ENCODE data around the gene MSL2.
"Not testable (repeated sequence)": the region's sequence is repeated elsewhere in the genome, so short reads cannot be mapped to it uniquely, and the experiment has no call there.

The MSL2 gene

DNA sequence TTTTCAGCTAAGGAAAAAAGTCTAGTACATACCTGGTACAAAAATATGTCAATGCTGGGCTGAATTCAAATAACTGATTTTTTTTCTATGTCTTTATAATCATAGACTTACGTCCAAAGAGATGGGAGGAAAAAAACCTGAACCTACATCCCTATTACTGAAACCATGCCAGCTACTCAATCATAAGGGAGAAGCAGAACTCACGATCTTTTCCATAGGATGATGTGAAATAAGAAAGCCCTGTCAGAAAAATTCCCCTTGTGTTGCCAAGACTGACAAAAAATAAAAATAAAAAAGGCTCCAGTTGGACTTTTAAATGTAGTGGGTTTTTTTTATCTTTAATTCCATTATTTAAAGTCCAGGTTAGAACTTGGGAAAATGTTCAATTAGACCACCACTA is 3.3 kb downstream of the MSL2 start:
- no peak for DNase-seq (ENCODE audit: low read depth in 2 of 2)

DNA sequence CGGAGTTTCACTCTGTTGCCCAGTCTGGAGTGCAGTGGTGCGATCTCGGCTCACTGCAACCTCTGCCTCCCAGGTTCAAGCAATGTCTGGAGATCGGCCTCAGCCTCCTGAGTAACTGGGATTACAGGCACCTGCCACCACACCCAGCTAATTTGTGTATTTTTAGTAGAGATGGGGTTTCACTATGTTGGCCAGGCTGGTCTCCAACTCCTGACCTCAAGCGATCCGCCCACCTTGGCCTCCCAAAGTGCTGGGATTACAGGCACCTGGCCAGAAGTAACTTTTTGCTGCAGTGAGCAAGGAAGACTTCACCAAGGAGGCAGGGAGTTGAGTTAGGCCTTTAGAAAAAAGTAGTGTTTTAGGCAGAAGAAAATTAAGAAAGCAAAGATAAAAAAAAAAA is 3.9 kb downstream of the MSL2 start:
- not testable (repeated sequence) for DNase-seq (ENCODE audit: low read depth in 2 of 2)

DNA sequence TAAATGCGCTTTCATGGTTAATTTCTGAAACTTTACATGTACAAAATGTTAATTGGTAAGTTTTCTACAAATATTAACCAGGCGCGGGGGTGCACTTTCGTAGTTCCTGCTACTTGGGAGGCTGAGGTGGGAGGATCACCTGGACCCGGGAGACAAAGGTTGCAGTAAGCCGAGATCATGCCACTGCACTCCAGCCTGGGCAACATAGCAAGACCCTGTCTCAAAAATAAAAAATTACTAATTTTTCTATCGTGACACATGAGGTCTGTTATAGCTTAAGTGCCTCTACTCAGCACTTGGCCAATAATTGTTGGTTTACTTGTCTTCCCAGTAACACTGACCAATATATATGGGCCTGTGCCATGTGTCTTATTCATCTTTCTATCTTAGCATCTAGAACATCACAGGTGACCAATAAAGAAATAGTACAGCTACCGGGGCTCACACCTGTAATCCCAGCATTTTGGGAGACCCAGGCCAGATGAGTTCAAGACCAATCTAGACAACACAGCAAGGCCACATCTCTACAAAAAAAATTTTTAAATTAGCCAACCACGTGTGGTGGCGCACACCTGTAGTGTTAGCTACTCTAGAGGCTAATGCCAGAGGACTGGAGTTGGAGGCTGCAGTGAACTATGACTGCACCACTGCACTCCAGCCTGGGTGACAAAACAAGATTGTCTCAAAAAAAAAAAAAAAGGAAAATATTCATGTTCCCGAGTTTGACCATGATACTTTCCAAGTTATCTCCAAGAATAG is 6.1 kb downstream of the MSL2 start:
- DNase-seq (ENCODE audit: low read depth in 2 of 2): no peak

DNA sequence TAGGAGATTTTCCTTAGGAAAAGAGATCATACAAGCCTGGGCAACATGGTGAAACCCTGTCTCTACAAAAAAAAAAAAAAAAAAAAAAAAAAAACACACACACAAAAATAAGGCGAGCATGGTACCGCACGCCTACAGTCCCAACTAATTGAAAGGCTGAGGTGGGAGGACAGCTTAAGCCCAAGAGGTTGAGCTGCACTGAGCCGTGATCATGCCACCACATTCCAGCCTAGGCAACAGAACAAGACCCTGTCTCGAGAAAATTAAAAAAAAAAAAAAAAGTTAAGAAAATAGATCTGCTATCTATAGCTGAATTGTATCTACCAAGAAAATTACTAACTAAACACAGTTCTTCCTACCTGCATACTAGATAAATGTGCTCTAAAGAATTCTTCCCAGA is 7.1 kb downstream of the MSL2 start:
- no peak for DNase-seq (ENCODE audit: low read depth in 2 of 2)

DNA sequence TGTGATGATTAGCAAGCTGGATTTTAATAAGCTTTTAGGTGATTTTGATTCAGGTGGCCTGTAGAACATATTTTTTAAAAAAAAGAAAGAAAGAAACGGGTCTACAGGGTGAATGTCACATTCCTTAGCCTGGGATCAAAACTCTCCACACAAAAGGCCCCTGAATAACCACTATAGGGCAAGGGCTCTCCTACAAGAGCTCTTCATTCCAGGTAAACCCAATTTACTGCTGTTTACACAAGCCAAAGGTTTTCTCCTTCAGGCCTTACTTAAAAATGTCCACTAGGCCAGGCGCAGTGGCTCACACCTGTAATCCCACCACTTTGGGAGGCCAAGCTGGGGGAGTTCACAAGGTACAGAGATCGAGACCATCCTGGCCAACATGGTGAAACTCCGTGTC is 8.3 kb downstream of the MSL2 start:
- no peak for DNase-seq (ENCODE audit: low read depth in 2 of 2)

DNA sequence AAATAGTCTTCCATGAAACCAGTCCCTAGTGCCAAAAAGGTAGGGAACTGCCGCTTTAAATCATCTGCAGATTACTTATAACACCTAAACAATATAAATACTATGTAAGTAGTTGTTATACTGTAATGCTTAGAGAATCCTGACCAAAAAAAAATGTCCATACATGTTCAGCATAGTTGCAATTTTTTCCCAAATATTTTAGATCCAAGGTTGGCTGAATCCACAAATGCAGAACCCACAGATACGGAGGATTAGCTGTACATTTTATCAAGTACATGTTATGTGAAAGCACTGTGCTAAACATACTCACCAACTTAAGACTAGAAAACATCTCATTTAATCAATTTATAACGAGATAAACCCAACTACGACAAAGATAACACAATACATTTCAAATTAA is 9.3 kb downstream of the MSL2 start:
- no peak for DNase-seq (ENCODE audit: low read depth in 2 of 2)

DNA sequence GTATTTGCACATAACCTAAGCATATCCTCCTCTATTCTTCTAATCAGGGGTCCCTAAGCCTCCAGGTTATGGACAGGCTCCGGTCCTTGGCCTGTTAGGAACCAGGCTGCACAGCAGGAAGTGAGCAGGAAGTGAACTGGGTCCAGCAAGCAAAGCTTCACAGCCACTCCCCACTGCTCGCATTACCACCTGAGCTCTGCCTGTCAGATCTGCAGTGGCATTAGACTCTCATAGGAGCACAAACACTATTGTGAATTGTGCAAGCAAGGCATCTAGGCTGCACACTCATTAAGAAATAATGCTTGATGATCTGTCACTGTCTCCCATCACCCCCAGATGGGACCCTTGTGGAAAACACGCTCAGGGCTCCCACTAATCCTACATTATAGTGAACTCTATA is 9.8 kb downstream of the MSL2 start:
- DNase-seq (ENCODE audit: low read depth in 2 of 2): no peak

DNA sequence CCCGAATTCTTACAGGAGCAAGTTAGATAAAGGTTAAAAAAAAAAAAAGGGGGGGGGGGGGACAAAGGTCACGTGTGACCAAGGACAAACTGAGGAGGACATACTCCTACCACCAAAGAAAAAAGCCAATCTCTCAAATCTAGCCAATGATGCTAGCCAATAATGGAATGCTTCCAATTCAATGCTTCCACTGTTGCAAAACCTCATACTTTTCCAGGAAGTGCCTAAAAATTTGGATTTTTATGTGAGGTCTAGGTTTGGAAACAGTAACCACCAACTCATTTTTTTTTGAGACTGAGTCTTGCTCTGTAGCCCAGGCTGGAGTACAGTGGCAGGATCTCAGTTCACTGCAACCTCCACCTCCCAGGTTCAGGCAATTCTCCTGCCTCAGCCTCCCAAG is 11.4 kb downstream of the MSL2 start:
- DNase-seq (ENCODE audit: low read depth in 2 of 2): no peak

DNA sequence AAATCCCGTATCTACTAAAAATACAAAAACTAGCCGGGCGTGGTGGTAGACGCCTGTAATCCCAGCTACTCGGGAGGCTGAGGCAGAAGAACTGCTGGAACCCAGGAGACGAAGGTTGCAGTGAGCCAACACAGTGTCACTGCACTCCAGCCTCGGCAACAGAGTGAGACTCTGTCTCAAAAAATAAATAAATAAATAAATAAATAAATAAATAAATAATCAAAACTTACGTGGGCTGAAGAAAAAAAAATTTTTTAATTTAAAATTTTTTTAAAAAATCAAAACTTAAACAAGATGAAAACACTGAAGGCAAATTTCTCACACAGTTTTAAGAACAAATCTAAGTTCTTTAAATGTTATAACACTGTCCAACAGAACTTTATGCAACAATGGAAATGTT is 14.4 kb downstream of the MSL2 start:
- no peak for DNase-seq (ENCODE audit: low read depth in 2 of 2)

DNA sequence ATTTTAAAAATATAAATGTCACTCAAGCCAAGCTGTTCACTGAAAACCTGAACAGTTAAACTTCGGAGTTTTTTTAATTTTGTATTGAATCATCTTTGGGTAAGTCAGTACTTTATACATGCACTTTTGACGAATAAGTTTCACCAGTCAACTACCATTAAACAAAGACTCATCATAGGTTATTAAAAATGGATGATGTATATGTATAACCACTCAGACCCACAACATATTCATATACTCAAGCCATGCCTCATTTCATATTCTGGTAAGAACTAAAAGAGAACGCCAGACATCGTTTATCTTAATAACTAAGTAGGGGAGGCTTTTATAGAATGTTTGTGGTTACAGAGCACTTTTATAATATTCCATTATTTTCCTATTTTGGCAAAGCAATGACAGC is 18.3 kb downstream of the MSL2 start:
- DNase-seq (ENCODE audit: low read depth in 2 of 2): no peak

DNA sequence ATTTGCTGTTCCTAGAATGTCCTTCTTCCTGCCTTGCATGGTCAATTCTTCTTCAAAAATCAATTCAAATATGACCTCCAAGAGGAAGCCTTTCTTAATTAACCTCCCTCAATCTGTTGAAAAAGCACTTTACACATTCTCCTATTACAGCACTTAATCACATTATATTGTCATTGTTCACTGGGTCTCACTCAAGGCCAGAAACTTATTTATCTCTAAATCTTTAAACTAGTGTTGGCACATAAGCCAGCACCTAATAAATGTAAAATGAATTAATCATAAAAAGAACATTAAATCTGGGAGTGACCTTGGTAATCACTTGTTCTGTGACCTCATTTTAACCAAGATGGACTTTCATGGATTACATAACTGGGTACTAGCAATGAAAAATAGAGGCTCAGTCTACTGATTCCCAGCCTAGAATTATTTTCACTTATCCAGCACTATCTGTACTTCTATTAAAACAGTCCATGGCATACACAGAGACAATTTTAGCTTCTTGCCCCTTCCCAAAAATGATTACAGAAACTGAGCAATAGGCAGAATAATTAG is 22.1 kb downstream of the MSL2 start:
- no peak for DNase-seq (ENCODE audit: low read depth in 2 of 2)

DNA sequence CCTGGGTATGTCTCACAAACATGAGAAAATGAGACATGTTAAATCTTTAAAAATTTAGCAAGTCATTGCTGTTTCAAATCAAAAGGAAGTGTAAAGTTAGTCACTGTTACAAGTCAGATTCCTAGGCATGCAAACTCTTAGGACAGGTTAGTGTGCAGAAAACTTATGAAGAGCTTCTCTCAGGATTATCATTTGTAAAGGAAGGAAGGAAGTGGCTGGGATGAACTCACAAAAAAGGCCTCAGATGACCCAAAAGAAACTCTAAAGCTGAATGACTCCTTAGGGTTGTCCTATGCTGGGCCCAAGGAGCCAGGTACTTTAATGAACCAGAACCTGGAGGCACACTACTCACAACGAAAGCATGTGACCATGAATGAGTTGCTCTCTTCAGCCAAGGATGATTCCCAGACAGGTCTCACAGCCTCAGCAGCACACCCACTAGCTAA is 25.0 kb downstream of the MSL2 start:
- no peak for DNase-seq (ENCODE audit: low read depth in 2 of 2)

DNA sequence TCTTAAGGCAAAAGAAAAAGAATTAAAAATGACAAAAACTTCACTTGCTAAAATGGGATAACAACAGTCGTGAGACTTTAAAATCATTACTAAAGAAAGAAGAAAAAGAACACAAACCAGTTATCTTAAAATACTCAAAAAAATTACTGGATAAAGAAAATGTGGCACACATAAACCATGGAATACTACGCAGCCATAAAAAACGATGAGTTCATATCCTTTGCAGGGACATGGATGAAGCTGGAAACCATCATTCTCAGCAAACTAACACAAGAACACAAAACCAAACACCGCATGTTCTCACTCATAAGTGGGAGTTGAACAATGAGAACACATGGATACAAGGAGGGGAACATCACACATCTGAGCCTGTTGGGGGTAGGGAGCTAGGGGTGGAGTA is 27.9 kb downstream of the MSL2 start:
- not testable (repeated sequence) for DNase-seq (ENCODE audit: low read depth in 2 of 2)

DNA sequence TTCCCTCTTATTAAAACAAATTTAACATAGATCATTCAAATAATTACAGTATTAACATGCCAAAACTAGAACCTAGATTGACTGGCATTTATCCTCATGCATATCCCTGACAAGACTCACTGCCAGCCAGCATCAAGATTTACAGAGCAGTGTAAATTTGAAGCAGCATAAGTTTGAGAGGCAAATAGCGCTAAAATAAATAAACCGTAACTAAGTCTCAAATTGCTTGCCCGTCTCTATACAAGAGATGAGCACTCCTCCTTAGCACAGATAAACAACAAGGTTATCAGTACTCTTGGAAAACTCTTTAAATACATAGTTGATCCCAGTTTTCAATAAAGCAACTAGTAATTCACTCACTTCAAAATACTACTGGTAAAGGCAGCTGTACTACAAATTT is 29.6 kb downstream of the MSL2 start:
- no peak for DNase-seq (ENCODE audit: low read depth in 2 of 2)

DNA sequence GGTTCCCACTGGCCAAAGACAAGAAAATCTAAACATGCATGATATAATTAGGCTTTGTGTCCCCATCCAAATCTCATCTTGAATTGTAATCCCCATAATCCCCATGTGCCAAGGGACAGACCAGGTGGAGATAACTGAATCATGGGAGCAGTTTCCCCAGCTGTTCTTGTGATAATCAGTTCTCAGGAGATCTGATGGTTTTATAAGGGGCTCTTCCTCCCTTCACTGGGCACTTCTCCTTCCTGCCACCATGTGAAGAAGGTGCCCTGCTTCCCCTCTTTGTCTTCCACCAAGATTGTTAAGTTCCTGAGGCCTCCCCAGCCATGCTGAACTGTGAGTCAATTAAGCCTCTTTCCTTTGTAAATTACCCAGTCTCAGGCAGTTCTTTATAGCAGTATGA is 32.5 kb downstream of the MSL2 start:
- not testable (repeated sequence) for DNase-seq (ENCODE audit: low read depth in 2 of 2)

DNA sequence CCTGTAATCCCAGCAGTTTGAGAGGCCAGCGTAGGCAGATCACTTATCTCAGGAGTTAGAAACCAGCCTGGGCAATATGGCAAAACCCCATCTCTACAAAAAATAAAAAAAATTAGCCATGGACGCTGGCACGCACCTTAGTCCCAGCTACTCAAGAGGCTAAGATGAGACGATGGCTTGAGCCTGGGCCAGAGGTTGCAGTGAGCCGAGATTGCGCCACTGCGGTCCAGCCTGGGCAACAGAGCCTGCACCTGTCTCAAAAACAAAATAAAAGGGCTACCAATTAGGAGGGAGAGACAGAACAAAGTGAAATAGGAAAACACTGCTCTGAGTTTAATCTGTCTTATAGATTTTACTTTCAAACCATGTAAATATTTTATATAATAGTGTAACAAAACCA is 33.8 kb downstream of the MSL2 start:
- no peak for DNase-seq (ENCODE audit: low read depth in 2 of 2)

DNA sequence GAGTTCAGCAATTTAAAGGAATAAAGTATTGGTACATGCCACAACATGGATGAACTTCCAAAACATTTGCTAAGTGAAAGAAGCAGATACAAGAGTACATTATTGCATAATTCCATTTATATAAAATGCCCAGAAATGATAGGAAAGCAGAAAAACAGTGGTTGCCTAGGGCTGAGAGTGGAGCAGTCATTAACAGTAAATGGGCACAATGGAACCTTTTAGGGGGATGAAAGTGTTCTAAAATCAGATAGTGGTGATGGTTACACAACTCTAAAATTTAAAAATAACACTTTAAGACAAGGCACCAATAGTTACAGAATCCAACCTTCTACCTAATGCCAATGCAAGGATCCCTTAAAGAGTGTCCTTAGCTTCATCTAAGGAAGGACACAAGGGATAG is 34.6 kb downstream of the MSL2 start:
- no peak for DNase-seq (ENCODE audit: low read depth in 2 of 2)

DNA sequence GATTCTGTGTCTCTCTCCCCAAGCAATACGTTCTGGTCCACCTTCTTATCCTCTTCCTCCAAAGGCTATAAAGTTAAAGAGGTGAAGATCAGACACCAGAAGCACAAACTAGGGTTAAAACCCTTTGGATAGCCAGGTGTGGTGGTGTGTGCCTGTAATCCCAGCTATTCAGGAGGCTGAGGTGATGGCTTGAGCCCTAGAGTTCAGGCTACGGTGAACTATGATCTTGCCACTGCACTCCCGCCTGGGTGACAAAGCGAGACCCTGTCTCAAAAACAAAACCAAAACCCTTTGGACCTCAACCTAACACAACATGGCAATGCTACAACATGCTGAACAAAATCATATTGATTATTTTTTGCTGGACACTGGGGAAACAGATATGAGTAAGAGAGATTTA is 43.2 kb downstream of the MSL2 start:
- no peak for DNase-seq (ENCODE audit: low read depth in 2 of 2)

DNA sequence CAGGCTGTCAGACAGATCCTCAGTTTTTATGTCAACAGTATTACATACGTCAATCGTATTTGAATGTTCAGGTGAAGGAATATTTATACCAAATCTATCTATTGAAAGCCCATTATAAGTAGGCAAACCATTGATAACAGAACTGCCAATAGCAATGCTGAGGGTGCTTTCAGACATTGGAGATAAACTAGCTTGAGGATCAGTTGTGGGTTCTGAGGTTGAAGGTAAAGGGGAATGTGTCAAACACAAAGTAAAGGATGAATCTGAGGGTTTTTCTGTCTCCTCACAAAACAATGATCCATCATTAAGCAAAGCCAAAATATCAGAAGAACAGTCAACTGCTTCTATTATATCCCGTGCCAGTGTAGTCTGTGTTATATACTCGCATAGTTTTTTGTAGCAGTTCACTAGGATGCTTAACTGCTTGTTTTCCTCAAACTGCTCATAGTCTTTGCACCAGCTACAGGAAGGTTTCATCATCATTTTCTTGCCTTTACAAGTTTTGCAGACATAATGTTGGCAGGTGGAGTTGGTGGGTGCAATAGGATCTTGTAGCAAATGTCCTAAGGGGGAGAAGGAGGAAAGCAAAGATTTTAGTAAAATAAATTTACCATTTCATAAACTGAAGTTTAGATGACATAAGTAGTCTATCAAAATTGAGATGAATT is 43.8 kb downstream of the MSL2 start:
- DNase-seq (ENCODE audit: low read depth in 2 of 2): no peak

DNA sequence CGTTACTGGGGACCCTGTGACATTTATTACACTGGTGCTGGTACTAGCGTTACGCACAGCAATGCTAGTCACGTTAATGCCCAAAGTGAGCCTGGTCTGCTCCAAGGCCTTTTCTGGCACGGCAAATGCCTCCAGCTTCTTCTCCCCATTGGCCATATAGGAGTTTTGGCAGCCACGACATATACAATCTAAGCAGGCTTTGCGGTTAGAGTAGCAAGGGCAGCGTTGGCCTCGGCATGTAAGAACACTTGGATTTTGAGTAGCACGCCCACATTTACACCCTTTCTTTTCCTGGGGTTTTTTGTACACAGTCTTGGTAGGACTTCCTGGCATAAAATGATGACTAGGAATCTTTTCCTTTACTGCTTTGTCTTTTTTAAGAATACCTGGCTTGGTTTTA is 44.9 kb downstream of the MSL2 start:
- no peak for DNase-seq (ENCODE audit: low read depth in 2 of 2)

DNA sequence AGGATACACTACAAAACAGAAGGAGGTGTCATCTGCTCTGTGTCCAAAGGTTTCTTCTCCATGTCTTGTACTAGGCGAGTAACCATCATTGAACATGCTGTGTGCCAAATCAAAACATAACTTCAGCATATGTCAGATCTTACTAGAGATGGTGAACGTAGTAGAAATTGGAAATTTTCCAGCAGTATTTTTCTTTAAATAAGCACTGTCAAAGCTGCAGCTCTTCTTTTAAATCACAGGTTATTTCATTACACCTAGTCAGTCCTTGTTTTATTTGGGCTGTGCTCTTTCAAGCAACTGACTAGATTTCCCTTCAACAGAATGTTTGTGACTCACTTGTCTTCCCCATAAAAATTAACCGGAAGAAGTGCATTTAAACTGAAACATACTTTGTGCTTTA is 46.5 kb downstream of the MSL2 start:
- DNase-seq (ENCODE audit: low read depth in 2 of 2): no peak

DNA sequence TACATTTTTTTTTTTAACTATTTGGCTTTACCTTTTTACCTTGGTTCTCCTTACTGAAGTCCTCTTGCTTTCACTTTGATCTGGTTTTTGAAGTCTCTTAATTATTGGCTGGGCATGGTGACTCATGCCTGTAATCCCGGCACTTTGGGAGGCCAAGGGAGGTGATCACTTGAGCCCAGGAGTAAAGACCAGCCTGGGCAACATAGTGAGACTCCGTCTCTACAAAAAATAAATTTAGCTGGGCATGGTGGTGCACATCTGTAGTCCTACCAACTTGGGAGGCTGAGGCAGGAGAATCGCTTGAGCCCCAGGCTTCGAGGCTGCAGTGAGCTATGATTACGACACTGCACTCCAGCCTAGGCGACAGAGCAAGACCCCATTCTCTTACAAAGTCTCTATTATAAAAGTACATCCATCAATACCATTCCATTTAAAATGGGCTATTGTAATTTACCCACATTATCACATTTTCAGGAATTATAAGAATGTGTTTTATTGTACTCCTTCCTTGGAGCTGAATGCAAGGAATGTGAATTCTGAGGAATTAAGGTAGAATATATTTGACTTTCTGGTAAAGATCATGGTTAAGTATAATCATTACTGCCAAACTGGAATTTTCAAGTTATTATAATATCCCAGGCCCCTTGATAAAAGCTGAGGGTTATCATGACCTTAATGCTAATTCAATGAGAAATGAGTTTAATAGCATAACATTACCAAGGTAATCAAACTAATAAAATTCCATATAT is 49.0 kb downstream of the MSL2 start:
- no peak for DNase-seq (ENCODE audit: low read depth in 2 of 2)

DNA sequence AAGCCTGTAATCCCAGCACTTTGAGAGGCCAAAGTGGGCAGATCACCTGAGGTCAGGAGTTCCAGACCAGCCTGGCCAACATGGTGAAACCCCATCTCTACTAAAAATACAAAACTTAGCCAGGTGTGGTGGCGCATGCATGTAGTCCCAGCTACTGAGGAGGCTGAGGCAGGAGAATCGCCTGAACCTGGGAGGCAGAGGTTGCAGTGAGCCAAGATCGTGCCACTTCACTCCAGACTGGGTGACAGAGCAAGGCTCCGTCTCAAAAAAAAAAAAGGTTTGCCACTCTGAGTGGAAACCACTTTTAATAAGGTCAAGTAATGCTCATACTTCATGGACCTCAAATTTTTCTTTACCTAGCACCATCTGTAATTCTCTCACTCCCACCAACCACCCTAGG is 51.7 kb downstream of the MSL2 start:
- DNase-seq (ENCODE audit: low read depth in 2 of 2): not testable (repeated sequence)
